GM10847 (cell line): ENCODE results near the gene ADIPOR2.

Source experiments
- POLR2A ChIP-seq: IDR thresholded peaks from 2 replicates; pipeline ENCODE4 v1.6.1; 2011; ENCODE audit not compliant: insufficient read length; ENCODE audit errors: extremely low read depth

Gene ADIPOR2

DNA sequence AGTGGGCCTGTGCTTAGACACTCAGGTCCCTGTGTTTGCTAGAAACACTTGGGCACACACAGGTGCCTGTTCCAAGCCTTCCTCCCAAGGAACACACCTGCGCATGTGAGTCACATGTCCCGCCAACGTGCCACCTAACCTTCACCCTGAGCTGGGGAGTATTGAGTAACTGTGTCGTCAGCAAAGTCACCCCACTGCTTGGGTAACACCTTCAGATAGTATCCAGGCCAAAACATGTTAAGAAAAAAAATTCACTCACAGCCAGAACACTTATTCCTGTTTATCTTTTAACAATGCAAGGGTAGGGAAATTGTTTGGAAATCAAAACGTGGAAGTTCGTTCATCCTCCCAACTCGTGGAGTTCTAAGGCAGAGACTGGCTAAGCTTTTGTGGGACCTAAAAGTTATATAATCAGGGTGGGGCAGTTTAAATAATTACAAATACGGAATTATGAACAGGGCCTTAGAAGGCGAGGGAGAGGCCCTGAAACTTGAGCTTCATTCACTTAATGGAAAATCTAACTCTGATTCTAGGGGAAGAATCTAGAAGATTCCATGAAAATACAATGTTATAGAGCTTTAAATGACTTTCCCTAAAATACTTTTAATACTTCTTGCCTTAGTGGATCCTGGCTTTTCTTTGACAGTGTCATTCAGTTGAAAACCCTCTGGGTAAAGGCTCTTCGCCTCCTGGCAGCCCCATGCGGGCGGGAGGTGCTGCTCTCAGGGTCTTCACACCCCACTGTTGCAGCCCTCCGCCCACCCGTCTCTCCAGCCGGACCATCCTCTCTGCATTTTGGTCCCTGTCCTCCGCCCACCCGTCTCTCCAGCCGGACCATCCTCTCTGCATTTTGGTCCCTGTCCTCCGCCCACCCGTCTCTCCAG lies 30.3 kb upstream of the ADIPOR2 start:
- no peak for TF ChIP-seq POLR2A

DNA sequence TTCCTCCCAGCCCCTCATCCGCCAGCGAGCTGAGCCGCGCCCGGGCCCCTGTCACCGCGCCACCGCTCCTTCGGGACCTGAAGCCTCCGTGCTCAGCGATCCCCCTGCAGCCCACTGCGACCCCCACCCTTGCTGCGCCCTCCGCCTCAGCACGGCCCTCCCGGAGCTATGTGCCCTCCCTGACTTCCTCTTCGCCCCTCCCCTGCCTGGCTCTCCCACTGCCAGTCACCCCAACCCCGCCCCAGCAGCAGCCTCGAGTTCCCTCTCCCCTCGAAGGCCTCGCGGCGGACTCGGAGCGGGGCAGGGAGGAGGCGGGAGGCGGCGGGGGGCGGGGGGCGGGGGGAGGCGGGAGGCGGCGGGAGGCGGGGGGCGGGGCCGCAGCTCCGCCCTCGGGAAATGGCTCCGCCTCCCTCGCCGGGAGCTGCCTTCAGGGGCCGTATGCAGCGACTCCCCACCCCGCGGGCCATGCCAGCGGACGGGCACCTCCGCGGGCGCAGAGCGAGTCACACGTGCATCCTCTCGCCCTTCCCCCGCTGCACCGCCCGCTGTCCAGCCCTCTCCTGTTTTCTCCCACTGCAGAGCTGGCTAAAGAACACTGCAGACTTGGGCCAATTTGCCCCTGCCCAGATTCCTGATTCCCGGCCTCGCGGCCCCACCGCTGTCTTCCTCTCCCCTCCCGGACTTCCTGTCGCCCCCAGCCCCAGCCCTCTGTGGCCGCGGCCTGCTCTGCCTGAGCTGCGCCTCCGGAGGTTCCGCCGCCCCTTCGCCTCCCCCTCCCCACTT lies 29.1 kb upstream of the ADIPOR2 start:
- peak; percentile 29 for TF ChIP-seq POLR2A

DNA sequence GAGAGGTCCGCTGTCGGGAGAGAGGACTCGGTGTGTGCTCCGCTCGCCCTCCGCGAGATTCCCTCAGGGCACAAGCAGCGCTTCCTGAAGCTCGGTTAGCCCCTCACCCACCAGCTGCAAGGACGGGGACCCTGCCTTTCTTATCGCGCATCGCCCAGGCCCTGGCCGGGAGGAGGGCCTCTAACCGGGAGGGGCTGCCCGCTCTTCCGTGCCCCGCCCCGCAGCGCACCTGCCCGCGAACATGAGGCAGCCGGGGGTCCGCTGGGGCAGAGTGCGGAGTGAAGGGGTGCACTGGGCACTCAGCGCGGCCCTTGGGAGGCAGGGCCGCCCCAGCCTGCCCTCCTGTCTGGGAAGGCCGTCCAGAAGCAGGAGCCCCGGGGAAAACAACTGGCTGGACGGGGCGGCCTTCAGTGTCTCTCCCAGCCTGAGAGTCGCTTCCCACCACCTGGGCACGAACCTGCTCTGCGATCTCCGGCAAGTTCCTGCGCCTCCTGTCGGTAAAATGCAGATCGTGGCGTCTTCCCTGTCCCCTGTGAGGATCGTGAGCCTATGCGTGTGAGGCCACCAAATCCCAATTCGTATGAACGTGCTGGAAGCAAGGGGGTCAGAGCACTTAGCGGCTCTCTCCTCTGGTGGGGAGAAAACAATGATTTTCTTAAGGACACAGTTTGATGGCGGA lies 28.0 kb upstream of the ADIPOR2 start:
- no peak for TF ChIP-seq POLR2A

DNA sequence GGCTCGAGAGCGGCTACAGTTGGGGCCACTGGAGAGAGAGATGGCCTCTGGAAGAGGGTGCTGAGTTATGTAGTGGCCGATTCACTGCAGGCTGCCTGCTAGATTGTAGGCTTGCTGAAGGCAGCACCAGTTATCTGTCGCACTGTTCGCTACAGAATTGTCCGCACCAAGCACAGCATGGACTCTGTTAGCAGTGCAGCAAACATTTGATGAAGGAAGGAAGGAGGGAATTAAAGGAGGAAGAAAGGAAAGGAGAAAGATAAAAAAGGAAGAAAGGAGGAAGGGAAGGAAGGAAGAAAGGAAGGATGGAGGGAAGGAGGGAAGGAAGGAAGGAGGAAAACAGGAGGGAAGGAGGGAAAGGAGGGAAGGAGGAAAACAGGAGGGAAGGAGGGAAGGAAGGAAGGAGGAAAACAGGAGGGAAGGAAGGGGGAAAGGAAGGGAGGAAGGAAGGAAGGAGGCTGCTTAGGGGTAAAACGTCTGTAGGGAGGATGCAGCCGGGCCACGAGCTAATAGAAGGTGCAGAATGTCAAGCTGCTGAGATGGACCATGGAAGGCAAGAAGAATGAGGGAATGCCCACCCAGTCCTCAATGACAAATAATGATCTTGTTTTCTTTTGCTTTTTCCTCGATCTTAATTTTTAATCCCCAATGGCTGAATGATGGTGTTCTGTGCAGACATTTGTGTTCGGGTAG lies 27.3 kb upstream of the ADIPOR2 start:
- no peak for TF ChIP-seq POLR2A

DNA sequence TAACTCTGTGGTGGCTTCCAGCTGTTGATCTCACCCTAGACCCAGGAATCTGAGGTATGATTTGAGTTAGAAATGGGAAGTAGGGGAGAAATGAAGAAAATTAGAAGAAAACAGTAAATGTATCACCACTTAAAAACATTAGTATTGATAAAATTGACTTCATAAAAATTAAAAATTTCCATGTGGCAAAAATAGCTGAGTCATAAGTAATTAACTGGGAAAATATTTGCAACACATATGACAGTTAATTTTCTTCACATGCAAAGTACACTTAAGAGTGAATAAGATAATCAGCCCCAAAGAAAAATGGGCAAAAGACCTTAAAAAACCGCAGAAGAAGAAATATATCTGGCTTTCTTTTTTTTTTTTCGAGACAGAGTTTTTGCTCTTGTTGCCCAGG lies 25.5 kb upstream of the ADIPOR2 start:
- TF ChIP-seq POLR2A, result no peak

DNA sequence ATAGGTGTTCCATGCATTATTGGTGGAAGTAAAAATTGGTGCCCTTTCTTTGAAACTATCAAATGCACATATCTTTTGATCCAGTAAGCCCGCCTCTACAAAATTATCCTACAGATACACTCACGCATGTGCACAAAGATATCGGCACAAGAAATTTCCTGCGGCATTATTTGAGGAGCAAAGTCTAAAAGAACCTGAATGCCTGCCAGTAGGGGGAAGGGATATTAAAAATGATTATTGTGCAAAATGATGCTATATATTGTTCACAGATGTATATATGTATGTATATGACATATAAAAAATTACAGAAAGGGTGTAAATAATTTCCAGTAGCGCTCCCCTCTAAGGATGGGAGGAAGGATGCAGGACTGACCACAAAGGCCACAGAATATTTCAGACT lies 24.7 kb upstream of the ADIPOR2 start:
- no peak for TF ChIP-seq POLR2A

DNA sequence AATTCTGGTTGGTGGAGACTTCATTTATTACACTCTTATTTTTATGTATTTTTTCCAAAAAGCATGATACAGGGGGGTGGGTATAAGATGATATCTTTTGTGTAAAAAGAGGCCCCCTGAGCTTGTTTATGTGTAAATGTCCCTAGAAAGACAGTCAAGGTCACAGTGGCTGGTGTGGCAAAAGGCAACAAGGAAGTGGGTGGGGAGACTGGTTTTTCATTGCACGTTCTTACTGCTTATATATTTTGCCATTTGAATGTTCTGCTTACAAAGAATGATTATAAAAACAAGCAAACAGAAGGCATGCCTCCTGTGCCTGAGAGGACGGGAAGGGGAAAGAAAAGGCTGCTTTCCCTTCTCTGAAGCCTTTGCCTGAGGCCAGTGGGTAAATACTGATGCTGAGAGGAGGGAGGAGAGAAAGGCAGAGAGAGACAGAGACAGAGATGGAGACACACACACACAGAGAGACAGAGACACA lies 24.1 kb upstream of the ADIPOR2 start:
- TF ChIP-seq POLR2A, result no peak

DNA sequence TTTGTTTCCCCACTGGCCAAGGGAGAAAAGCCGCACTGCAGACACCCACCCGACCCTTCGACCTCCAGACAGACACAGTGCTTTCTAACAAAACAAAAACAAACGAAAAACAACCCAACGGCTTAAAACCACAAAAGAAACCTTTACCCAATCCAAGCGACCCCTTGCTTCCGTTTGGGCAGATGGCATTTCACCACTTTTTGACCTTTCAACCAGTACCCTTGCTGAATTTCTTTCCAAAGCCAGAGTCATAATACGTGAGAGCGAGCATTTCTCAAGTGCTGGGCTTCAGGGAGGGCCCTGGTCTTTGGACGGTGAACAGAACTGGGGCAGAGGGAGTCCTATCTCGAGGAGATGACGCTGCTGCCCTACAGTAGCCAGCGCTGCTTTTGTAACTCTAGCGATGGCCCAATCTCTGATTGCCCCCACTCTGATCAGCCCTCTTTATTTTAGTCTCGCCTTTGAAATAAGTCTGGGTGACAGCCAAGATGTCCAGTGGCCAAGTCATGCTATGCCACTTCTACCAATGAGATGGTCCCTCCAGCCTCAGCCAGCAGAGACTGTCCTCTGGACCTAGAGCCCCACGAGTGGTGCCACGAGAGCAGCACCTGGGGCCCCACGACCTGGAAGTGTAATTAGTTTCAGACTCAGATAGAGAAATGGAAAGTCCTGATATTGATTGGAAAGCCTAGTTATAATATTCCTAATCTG lies 21.9 kb upstream of the ADIPOR2 start:
- TF ChIP-seq POLR2A, result no peak

DNA sequence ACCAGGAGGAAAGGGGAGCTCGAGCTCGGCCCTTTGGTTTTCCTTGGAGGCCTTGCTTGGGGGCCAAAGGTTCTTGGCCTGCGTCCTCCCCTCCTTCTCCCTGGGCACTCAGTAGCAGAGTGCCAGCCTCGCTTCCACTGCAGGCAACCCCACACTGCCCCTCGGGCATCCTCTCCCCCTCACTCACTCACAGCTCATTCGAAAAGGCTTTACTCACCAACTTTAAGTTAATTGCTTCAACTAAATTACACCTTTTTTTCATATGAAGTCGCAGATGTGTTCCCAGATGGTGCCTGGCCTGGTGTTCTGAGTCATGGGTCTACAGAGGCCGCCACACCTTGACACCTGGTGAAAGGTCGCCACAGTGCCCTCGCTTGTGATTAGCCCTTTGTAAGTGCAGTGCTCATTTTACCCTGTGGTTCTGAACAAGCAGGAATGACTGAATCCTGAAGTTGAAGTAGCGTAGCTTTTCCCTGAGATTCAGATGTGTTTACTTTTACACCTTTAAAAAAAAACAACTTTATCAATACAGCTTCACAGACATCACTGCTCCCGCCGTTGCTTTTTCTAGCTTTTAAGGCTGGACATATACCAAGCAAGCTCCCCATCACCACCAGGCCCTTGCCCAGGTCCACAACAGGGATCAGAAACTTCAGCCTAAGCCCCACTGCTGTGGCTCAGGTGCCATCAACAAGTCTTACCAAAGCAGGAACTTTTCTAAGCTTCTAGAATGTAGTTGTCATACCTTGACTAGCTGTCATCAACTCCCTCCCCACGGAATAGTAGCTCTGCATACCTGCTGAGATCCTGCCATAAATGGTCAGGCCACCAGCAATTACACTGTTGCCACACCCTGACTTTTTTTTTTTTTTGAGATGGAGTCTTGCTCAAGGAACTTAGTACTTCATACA lies 20.3 kb upstream of the ADIPOR2 start:
- TF ChIP-seq POLR2A, result no peak

DNA sequence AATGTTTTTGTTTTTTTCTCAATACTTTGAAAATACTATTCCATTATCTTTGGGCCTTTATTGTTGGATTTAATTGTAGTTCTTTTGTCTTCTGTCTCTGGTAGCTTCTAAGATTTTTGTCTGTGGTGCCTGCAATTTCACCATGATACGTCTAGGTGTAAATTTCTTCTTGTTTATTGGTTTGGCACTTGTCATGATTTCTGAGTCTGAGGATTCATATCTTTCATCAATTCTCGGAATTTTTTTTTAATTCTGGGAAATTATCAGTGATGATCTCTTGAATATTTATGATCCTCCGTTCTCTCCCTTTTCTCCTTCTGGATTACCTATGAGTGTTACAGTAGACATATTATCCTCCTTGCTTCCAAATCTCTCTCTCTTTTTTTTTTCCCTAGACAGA lies 14.8 kb upstream of the ADIPOR2 start:
- TF ChIP-seq POLR2A, result no peak

DNA sequence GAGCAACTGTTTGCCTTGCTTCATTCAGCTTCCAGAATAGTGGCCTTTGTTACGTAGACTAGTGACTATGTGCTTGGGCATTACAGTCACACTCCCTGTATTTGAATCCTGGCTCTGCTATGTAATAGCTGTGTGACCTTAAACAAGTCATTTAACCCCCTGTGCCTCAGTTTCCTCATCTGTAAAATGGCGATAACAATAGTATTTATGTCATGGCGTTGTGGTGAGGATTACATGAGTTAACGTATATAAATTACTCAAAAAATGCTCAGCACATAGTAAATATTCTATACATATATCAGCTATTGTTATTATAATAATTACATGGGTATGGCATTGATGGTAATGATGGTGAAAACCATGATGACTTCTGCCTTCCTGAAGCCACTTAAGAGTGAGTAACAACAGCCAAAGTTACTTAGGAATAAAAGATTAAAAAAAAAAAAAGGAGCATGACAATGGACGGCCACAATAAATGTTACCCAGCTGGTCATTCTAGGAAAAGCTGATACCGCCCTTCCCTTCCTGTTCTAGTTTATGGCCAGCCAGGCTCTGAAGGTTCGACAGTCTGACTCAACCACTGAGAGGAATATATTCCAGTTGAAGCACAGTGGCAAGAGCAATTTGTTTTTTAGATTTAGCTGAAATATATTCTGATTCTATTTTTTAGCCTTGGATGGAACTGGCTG lies 9.9 kb upstream of the ADIPOR2 start:
- TF ChIP-seq POLR2A, result no peak

DNA sequence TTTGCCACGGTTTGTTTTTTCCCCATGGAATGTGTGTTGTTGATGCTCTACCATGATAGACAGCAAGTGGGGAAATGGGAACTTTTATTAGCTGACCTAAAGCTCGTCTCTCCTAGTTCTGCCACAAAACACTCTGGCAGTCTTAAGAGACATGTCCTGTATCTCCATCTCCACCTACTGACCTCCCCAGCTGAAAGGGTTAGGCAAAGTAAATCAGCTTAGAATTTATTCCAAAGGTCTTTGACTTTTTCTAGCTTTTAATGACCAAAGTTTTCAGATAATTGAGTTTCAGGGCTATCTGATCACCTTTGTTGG lies 9.4 kb upstream of the ADIPOR2 start:
- TF ChIP-seq POLR2A, result no peak

DNA sequence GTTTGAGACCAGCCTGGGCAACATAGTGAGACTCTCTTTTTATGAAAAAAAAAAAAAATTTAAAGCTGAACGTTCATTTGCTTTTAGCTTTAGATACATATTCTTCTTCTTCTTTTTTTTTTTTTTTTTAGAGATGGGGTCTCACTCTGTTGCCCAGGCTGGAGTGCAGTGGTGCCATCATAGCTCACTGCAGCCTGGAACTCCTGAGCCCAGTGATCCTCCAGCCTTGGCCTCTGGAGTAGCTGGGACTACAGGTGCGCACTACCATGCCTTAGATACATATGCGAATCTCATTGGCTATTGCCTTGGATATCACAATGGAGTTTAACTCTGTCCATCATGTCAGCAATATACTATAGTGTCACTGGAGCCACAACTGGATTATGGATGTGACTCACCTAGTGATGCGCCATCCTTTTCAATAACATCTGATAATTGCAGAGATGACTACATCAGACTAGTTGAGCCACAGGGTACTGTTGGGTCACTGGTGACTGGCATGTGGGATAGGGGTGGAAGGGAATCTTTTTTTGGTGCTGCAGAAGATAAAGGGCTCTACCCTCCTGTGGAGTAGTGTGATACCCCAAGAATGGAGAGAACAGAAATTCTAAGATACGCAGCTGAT lies 2.7 kb upstream of the ADIPOR2 start:
- TF ChIP-seq POLR2A, result no peak
